ENCODE results near the gene CBFB.

Gene CBFB

GRCh38 chr16:67087803-67088202 lies 58.9 kb downstream of the CBFB start:
- DNase-seq, result no peak
- H3K9me3 ChIP-seq, result no peaks in the 10 kb centered on the region
- peaks cover 0 to 5% (median 0%) of the 10 kb centered on the region in 4 donors for H3K4me1 ChIP-seq
- no peak overlapping the region for H3K4me3 ChIP-seq
- no peak overlapping the region for H3K27ac ChIP-seq
- peaks cover 6 to 12% (median 7%) of the 10 kb centered on the region in 3 donors for H3K36me3 ChIP-seq
- intact Hi-C loops (cut with DNase I; ENCODE audit: low total_unique reads), result no loop called here
- no peak for TF ChIP-seq CTCF (IDR thresholded peaks at IDR 0.05)
- no peaks in the 10 kb centered on the region for H3K27me3 ChIP-seq

- Histone ChIP-seq H3K27ac (no peak overlapping the region), H3K27me3 (no peaks in the 10 kb centered on the region), H3K4me3 (no peak overlapping the region), H3K36me3 (peaks cover 0 to 8% (median 7%) of the 10 kb centered on the region in 3 donors), H3K9me3 (no peaks in the 10 kb centered on the region), H3K4me1 (peaks cover 0 to 5% (median 0%) of the 10 kb centered on the region in 4 donors)
- DNase-seq, result no peak
- intact Hi-C loops (cut with DNase I; ENCODE audit: low total_unique reads), result no loop called here
- TF ChIP-seq CTCF (IDR thresholded peaks at IDR 0.05), result no peak
Measured at GRCh38 chr16:67088551-67088950, 59.6 kb downstream of the CBFB start.

GRCh38 chr16:67089101-67089500 lies 60.2 kb downstream of the CBFB start:
- TF ChIP-seq CTCF (IDR thresholded peaks at IDR 0.05), result no peak
- no peaks in the 10 kb centered on the region for H3K9me3 ChIP-seq
- no peak overlapping the region for H3K27ac ChIP-seq
- H3K36me3 ChIP-seq, result peaks cover 0 to 8% (median 7%) of the 10 kb centered on the region in 3 donors
- DNase-seq, result no peak
- no peaks in the 10 kb centered on the region for H3K27me3 ChIP-seq
- peaks cover 0 to 5% (median 0%) of the 10 kb centered on the region in 4 donors for H3K4me1 ChIP-seq
- intact Hi-C loops (cut with DNase I; ENCODE audit: low total_unique reads), result no loop called here
- no peak overlapping the region for H3K4me3 ChIP-seq

- intact Hi-C loops (cut with DNase I; ENCODE audit: low total_unique reads), result no loop called here
- no peak overlapping the region for H3K4me3 ChIP-seq
- H3K9me3 ChIP-seq, result no peaks in the 10 kb centered on the region
- no peak overlapping the region for H3K27ac ChIP-seq
- no peaks in the 10 kb centered on the region for H3K36me3 ChIP-seq
- no peaks in the 10 kb centered on the region for H3K4me1 ChIP-seq
- H3K27me3 ChIP-seq, result no peaks in the 10 kb centered on the region
- no peak for TF ChIP-seq CTCF (IDR thresholded peaks at IDR 0.05)
- no peak for DNase-seq
Measured at GRCh38 chr16:67091906-67092566, 63.1 kb downstream of the CBFB start.

- intact Hi-C loops (cut with DNase I; ENCODE audit: low total_unique reads), result no loop called here
- no peak for DNase-seq
- Histone ChIP-seq H3K36me3 (no peaks in the 10 kb centered on the region), H3K9me3 (no peaks in the 10 kb centered on the region), H3K27ac (no peak overlapping the region), H3K4me3 (no peak overlapping the region), H3K27me3 (no peaks in the 10 kb centered on the region), H3K4me1 (no peaks in the 10 kb centered on the region)
- no peak for TF ChIP-seq CTCF (IDR thresholded peaks at IDR 0.05)
Measured at GRCh38 chr16:67093098-67093726, 64.3 kb downstream of the CBFB start.
